ENCODE results near the gene DMBX1.

Gene DMBX1

GRCh38 chr1:46483589-46483988 lies 6.0 kb upstream of the DMBX1 start:
- no peak for DNase-seq (ENCODE audit: low read depth in 4 of 4, low spot score in 1 of 4)

DNA sequence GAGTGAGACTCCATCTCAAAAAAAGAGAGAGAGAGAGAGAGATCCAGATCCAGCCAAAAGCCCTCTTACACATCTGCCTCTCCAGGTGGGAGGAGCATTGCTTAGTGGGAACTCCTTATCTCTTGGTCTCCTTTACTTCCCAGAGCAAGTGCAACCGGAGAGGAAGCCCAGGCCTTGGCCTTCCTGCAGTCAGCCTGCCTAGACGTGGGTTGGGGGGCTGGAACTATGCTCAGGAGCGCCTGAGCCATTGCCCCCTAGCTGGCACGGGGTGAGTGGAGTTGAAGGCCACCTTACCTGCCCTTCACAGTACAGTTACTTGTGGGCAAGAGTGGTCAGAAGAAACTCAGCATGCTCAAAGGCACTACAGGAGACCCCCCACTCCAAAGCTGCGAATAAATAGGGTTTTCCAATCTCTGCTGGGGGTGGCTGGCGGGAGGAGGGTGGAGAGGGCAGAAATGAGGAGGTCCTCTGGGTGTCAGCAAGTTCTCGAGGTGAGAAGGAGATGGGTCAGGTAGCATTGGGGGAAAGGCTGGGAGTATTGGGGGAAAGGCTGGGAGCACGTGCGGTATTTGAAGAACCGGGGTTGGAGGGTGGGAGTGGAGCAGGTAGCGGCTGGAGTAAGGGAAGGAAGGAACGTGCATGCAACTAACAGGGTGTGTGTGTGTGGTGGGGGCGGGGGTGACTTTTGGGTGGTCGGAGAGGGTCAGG lies 4.7 kb upstream of the DMBX1 start:
- DNase-seq (ENCODE audit: low read depth in 4 of 4, low spot score in 1 of 4) = no peak

GRCh38 chr1:46485564-46486431 lies 3.8 kb upstream of the DMBX1 start:
- no peak for DNase-seq (ENCODE audit: low read depth in 4 of 4, low spot score in 1 of 4)

DNA sequence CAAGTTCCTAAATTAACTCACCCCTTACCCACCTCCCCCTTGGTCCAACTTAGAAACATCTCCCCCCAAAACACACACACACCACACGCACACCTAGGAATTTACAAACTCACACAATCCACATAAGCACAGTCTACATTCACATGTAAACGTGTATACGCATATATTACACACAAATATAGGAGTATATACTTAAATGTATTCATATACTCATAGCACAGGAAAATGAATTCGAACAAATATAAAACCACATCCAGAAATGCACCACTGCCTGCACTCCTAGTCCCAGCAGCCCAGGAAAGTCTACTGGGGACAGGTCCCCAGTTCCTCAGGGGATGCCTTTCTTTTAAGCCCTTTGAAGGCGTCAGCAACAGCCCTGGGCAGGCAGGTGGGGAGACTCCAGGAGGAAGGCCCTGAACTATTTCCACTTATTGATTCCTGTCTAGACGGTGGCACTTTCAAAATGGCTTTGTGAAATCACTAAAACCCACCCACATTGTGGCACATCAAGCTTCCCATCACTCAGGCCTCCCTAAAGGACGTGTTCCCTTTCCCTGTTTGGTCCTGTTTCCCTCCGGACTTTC lies 3.1 kb upstream of the DMBX1 start:
- no peak for DNase-seq (ENCODE audit: low read depth in 4 of 4, low spot score in 1 of 4)

DNA sequence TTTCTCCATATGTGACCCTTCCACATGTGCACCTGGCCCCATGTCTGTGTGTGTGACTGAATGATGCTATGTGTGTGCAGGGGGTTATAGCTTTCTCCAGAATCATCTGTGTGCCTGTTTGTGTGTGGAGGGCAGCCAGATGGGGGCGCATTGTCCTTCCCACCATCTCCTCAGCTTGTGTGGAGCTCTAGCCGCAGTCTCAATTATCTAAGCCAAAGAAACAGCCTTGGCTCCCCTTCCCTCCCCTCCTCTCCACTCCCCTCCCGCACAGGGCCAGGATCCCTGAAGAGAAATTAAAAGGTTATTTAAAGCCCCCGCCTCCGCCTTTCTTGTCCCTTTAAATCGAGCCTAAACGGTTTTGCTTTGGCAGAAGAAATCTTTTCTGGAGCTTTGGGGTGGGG lies 1.8 kb upstream of the DMBX1 start:
- DNase-seq (ENCODE audit: low read depth in 4 of 4, low spot score in 1 of 4) = no peak

- DNase-seq (ENCODE audit: low read depth in 4 of 4, low spot score in 1 of 4) = no peak
These were observed 1.1 kb upstream of the DMBX1 start for GRCh38 chr1:46488343-46489168.

DNA sequence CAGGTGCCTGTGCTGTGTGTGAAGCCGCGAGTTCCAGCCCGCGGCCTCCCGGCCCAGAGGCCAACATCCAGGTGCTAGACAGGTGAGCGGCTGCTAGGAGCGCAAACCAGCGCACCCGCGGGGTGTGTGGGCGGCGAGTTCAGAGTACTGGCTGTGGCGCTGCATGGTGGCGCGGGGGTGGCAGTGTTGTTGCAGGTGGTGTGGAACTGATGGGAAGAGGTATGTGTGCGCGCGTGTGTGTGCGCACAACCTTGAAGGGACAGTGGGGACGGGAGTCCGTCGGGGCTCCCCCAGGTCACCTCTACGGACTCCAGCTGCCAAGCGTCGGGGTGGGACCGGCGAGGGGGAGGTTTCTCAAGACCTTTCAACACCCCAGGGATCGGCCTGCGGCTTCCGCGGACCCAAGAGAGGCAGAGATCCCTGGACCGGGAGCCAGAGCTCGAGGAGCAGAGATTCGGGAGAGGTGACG lies 433 bp upstream of the DMBX1 start:
- DNase-seq (ENCODE audit: low read depth in 4 of 4, low spot score in 1 of 4) = peak in 1 of 4 experiments; percentile 18

- DNase-seq (ENCODE audit: low read depth in 4 of 4, low spot score in 1 of 4) = no peak
These were observed 695 bp downstream of the DMBX1 start for GRCh38 chr1:46490406-46490655.

DNA sequence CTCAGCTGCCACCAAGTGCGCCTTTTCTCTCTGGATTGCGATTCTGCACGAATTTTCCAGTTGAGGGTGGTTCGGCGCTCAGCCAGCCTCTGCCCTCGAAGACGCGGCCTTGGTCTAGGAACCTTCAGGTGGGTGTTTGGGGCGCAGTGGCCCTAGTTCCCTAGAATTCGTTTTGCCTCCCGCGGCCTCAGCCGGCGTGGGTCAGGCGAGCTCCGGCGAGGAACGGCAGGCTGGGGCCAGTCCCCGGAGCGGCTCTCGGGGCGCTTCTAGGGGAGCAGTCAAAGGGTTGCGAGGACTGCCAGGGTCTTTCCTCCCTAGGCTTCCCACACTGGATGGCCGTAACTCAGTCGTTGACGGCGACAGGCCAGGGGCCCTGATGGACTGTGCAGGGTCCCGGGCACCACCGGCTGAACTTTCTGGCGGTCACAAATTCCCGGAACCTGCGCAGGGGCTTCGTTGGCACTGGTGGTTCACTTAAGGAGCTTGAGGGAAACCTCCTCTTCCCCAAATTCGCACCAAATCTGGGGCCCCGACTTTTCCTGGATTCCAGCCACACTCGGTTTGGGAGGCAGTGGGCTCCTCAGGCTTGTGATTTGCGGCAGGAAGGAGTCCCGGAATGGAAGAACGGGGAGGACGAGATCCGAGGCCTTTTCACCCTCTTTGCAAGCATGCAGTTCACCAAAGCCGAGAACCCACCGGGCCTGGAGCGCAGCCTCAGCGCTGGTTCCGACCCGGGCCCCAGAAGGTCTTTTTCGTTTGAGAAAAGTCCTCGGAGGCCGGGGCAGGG lies 1.2 kb downstream of the DMBX1 start:
- no peak for DNase-seq (ENCODE audit: low read depth in 4 of 4, low spot score in 1 of 4)

DNA sequence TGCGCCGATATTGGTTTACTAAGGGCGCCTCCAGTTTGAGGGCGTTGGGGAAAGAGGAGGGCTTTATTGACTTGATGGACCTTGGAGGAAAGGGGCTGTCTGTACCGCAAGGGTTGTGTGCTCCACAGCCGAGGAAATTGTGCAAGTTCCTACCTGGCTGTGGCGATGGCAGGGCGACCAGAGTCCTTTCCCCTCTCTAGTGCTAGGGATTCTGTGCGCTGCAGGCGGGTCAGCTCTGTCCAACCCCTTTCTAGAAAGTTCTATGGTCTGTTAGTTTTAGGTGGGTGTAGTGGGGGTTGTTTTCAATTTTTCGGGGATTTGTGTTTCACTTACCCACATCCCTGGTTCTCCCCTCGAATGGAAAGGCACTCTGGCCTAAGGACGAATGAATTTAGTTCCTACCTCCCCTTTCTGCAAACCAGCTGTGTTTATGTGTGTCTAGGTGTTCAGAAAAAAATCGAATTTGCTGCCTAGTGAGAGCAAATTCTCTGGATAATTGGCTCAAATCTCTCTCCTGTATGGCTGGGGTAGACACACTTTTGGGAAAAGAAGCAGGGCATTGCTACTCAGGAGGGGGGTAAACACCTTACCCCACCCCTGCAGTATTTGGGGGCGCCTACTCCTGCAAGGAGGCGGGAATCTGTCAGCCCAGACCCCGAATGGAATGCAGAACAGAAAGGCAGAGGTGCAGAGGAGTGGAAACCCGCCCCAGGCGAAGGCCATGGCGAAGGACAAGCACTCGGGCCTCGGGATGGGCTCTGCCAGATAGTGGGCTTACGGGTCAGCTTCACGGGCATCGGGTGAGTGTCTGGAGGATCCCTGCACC lies 2.0 kb downstream of the DMBX1 start:
- DNase-seq (ENCODE audit: low read depth in 4 of 4, low spot score in 1 of 4) = no peak

DNA sequence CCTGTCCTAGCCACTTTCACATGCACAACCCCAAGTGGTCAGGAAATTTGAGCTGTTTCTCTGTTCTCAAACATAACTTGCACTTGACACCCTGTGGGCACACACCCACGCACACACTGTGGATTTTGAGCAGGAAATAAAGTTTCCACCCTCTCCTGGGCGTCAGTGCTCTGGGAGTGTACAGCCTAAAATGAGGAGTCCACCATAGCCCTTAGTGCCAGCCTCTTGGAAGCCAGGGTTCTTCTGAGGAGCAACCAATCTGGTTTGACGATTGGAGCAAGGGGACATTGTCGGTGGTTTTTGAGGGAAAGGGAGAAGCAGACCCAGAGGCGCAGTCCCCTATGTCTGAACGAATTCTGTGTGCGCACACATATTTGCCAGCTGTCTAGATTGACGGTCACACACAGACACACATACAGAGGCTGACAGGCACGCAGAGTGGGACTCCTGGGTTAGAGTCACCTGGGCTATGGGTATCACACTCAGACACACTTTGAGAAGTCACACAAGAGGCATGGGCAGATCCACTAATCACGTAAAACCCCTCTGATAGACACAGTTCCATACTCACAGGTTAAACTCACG lies 2.7 kb downstream of the DMBX1 start:
- no peak for DNase-seq (ENCODE audit: low read depth in 4 of 4, low spot score in 1 of 4)

GRCh38 chr1:46492871-46493270 lies 3.2 kb downstream of the DMBX1 start:
- no peak for DNase-seq (ENCODE audit: low read depth in 4 of 4, low spot score in 1 of 4)

DNA sequence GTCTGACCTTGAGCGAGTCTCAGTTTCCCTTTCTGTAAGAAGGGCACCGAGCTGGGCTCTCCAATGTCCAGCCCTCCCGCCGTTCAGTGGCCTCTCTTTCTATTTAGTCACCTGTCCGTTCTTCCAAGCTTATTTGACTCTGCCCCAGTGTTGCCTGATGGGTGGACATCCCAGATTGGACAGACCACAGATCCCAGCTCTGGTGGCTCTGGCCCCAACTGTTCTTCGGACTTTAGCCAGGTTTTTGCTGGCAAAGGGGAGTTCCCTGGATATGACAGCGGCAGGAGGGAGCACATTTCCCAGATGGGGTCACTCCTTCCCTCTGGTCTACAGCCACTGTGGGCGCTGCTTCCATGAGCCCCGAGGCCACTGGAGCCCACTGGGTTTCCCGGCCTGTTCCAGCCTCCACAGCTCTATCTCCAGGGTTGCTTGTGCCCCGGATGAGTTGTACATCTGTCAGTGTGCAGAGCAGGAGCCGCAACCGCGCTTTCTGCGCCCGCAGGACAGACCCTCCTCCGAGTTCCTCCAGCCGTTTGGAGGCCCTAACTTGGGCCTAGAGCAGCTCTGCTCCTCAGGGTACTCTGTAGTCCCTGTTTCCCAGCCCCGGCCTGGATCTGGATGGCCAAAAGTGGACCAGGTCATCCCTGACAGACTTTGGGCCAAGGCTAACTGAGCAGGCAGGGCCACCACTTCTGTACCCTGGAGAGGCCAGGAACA lies 3.8 kb downstream of the DMBX1 start:
- no peak for DNase-seq (ENCODE audit: low read depth in 4 of 4, low spot score in 1 of 4)

DNA sequence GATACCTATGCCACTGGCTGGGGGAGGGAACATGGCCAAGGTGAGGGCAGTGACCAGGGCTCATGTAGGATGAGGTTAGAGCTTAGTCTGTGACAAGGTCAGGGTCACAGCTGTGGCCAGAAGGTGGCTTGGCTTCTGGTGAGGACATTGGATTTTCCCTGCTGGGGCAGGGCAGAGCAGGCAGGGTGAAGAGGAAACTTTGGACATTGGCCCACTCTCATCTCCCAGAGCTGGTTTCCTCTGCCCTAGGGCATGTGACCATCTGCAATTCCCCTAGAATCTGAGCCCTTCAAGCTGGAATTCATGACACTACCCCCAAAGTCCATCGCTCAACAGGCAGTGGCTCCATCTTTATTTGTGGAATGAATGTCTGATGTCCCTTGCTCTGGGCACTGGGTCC lies 5.3 kb downstream of the DMBX1 start:
- DNase-seq (ENCODE audit: low read depth in 4 of 4, low spot score in 1 of 4) = no peak

DNA sequence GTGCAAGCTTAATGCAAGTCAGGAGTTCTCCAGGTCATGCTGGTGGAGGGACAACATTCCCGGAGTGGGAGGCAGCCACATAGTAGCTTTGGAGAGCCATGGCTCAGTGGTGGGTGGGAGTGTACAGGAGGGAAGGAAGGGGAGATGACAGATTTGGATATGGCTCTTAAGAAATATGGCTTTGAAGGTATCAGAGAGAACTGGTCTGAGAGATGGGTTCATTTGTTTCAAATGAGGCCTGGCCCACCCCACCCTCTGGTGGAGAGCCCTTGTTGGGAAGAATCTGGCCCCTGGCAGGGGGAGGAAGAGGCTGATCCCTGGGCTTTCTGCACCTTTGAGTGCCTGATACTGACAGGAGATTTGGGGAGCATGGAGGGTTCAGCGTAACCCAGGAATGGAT lies 6.1 kb downstream of the DMBX1 start:
- no peak for DNase-seq (ENCODE audit: low read depth in 4 of 4, low spot score in 1 of 4)

- no peak for DNase-seq (ENCODE audit: low read depth in 4 of 4, low spot score in 1 of 4)
These were observed 6.9 kb downstream of the DMBX1 start for GRCh38 chr1:46496505-46496904.

DNA sequence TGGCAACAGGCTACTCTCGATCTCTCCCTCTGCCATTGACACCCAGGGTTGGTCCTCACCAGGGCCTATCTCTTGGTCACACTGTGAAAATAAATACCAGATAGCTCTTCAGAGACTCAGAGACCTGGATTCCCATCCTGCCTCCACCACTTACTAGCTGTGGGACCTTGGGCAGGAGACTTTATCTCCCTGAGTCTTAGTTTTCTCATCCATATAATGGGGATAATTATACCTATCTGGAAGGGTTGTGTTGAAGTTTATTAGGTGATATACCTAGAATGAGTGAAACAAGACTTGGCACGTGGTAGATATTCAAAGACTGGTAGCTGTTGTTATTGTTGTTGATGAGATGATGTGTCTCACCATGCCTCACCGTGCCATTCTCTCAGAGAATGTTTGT lies 7.4 kb downstream of the DMBX1 start:
- no peak for DNase-seq (ENCODE audit: low read depth in 4 of 4, low spot score in 1 of 4)

- no peak for DNase-seq (ENCODE audit: low read depth in 4 of 4, low spot score in 1 of 4)
These were observed 8.0 kb downstream of the DMBX1 start for GRCh38 chr1:46497665-46498064.

DNA sequence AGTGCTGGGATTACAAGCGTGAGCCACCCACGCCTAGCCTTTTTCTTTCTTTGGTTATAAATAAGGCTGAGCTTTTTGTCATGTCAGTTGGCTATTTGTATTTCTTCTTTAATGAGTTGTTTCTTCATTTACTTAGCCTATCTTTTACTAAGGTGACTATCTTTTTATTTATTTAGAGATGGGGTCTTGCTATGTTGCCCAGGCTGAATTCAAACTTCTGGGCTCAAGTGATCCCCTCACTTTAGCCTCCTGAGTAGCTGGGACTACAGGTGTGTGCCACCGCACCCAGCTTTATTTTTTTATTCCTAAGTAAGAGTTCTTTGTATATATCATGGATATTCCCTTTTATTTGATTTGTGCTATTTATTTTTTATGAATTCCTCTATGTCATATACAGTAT lies 11.9 kb downstream of the DMBX1 start:
- DNase-seq (ENCODE audit: low read depth in 4 of 4, low spot score in 1 of 4) = no peak

Data from stimulated activated CD4-positive, alpha-beta T cell treated with anti-CD3 and anti-CD28 coated beads, Interleukin-1b, Interleukin-23, amount 100 ng/mL, for 24 hours (primary cell).